GM12891 (cell line): Measurements from ENCODE around the gene BCR.
A peak's percentile ranks its signal among the peaks of the same experiment; 100 is the strongest.

Source experiments
- DNase-seq: peaks from one replicate; pipeline ENCODE4 v3.0.0; 2011; ENCODE audit warnings: low spot score; ENCODE audit not compliant: insufficient read length
- FAIRE-seq: peaks from 2 replicates; lab custom pipeline; 2011; peaks lifted over from hg19 to GRCh38; lab: Jason Lieb, UNC
- PAX5 ChIP-seq: IDR thresholded peaks from 2 replicates; pipeline ENCODE4 v1.6.1; 2011; ENCODE audit warnings: low read length, moderate library complexity, mild to moderate bottlenecking; ENCODE audit not compliant: insufficient read depth, severe bottlenecking
- POLR2A ChIP-seq: IDR thresholded peaks from 2 replicates; pipeline ENCODE4 v1.6.1; 2011; ENCODE audit warnings: low read depth, low read length, control low read depth
- POLR2AphosphoS5 ChIP-seq: IDR thresholded peaks from 2 replicates; pipeline ENCODE4 v1.6.1; 2011; ENCODE audit warnings: low read depth, low read length, control low read depth
- POU2F2 ChIP-seq: IDR thresholded peaks from 2 replicates; pipeline ENCODE4 v1.6.1; 2011; ENCODE audit warnings: low read depth, mild to moderate bottlenecking, control low read depth, low read length, moderate library complexity
- SPI1 ChIP-seq: IDR thresholded peaks from 2 replicates; pipeline ENCODE4 v1.6.1; 2011; ENCODE audit warnings: low read depth, low read length, control low read depth
- TAF1 ChIP-seq: IDR thresholded peaks from 2 replicates; pipeline ENCODE4 v1.6.1; 2011; ENCODE audit warnings: low read depth, low read length, control low read depth

Gene BCR

GRCh38 chr22:23287136-23288095 is 107.1 kb downstream of the BCR start:
- FAIRE-seq: no peak
- TF ChIP-seq POLR2A (no peak), POLR2AphosphoS5 (no peak), SPI1 (no peak), TAF1 (no peak), POU2F2 (no peak), PAX5 (no peak)
- DNase-seq: no peak

DNA sequence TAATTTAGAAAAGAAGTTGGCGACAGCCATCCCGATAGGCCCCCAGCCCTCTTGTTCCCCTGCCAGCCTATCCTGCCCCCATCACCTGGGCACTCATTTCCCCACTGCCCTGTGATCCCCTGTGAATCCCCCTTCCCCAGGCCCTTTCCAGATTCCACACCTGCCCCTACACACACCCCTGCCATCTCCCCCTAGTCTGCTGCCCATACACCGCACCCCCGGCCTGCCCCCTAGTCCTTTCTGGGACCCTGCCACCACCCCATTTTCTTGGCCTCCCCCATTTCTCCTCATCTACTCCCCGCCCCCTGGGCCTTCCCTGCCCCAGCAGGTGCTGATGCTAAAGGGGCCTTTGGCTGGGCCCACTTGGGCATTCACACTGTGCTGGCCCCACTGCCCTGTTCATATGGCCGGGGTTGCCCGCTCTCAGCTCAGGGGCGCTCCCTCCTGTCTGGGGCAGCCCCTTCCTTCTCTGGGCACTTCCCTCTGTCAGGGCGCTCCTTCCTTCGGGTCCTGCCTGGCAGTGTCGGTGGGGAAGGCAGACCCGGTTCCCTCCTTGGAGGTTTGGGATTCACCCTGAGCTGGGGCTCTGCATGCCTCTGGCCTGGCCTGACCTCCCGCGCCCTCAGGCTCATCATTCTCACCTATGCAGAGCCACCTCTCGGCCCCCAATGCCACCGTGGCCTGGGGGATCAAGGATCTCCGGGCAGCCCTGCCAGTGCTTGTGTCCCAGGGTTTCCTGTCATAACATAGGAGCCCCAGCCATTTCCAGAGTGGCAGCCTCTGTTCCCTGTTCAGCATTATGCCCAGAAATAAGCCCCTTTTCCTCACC is 108.2 kb downstream of the BCR start:
- TF ChIP-seq POLR2A (no peak), SPI1 (no peak), POU2F2 (no peak), PAX5 (no peak), TAF1 (no peak), POLR2AphosphoS5 (no peak)
- DNase-seq: no peak
- no peak for FAIRE-seq

- TF ChIP-seq POLR2A (no peak), POU2F2 (no peak), SPI1 (no peak), PAX5 (no peak), POLR2AphosphoS5 (no peak)
- FAIRE-seq: no peak
- DNase-seq: no peak
Measured at GRCh38 chr22:23289130-23289503, 108.8 kb downstream of the BCR start.

DNA sequence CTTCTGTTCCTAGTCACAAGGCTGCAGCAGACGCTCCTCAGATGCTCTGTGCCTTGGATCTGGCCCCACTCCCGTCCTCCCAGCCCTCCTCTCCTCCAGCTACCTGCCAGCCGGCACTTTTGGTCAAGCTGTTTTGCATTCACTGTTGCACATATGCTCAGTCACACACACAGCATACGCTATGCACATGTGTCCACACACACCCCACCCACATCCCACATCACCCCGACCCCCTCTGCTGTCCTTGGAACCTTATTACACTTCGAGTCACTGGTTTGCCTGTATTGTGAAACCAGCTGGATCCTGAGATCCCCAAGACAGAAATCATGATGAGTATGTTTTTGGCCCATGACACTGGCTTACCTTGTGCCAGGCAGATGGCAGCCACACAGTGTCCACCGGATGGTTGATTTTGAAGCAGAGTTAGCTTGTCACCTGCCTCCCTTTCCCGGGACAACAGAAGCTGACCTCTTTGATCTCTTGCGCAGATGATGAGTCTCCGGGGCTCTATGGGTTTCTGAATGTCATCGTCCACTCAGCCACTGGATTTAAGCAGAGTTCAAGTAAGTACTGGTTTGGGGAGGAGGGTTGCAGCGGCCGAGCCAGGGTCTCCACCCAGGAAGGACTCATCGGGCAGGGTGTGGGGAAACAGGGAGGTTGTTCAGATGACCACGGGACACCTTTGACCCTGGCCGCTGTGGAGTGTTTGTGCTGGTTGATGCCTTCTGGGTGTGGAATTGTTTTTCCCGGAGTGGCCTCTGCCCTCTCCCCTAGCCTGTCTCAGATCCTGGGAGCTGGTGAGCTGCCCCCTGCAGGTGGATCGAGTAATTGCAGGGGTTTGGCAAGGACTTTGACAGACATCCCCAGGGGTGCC is 109.8 kb downstream of the BCR start:
- peak; percentile 61 for FAIRE-seq
- DNase-seq: peak; percentile 84
- TF ChIP-seq PAX5: no peak
- TF ChIP-seq SPI1: no peak
- no peak for TF ChIP-seq POLR2AphosphoS5
- no peak for TF ChIP-seq TAF1
- no peak for TF ChIP-seq POLR2A
- TF ChIP-seq POU2F2: no peak

DNA sequence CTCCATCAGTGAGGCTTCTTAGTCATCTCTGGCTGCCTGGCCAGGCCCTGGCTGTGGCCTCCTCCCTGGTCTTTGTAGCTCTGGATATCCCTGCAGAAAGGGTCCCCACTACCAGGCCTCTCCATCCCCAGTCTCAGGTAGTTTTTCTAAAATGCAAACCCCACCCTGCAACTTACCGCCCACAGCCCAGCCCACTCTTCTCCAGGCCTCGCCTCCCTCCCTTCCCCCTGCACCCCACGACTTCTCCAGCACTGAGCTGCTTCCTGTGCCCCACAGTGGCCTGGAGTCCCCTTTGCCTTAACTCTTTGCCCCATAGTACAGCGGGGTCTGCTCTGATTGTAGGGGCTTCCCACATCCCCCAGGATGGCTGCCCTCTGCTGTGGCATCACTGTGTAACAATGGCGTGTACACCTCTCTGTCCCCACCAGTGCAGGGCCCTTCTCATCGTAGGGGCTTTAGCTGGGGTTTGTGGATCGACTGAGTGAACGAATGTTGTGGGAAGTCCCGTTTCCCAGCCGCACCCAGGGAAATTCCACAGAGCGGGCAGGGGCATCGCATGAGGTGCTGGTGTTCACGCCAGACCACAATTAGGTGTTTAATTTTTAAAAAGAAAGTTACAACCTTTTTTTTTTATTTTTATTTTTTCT is 111.6 kb downstream of the BCR start:
- TF ChIP-seq POU2F2 (no peak), POLR2A (no peak), TAF1 (no peak), PAX5 (no peak), SPI1 (no peak), POLR2AphosphoS5 (no peak)
- FAIRE-seq (no peak), DNase-seq (no peak)

GRCh38 chr22:23292453-23293350 is 112.4 kb downstream of the BCR start:
- no peak for DNase-seq
- TF ChIP-seq PAX5 (no peak), TAF1 (no peak), POU2F2 (no peak), POLR2AphosphoS5 (no peak)
- FAIRE-seq: no peak

GRCh38 chr22:23293720-23294119 is 113.4 kb downstream of the BCR start:
- no peak for FAIRE-seq
- no peak for DNase-seq
- TF ChIP-seq POLR2AphosphoS5 (no peak), PAX5 (no peak), POU2F2 (no peak), SPI1 (no peak), POLR2A (no peak), TAF1 (no peak)

DNA sequence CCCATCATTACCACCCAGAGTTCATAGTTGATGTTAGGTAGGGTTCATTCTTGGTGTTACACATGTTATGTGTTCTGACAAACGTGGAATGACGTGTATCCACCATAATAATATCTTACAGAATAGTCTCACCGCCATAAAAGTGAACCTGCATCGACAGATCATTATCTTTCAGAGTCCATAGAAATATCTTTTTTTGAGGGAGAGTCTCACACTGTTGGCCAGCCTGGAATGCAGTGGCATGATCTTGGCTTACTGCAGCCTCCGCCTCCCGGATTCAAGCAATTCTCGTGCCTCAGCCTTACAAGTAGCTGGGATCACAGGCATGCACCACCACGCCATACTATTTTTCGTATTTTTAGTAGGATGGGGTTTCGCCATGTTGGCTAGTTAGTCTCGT is 113.9 kb downstream of the BCR start:
- no peak for FAIRE-seq

More for the DNA sequence above, 113.9 kb downstream of the BCR start:
- no peak for DNase-seq
- TF ChIP-seq PAX5 (no peak), POU2F2 (no peak), SPI1 (no peak), TAF1 (no peak), POLR2AphosphoS5 (no peak), POLR2A (no peak)
